ENCODE measurements around the gene SRGN.

- TF ChIP-seq EZH2 (IDR thresholded peaks at IDR 0.05; ENCODE audit: low read length, missing control alignments), result no peak
- TF ChIP-seq, protein P1, sequence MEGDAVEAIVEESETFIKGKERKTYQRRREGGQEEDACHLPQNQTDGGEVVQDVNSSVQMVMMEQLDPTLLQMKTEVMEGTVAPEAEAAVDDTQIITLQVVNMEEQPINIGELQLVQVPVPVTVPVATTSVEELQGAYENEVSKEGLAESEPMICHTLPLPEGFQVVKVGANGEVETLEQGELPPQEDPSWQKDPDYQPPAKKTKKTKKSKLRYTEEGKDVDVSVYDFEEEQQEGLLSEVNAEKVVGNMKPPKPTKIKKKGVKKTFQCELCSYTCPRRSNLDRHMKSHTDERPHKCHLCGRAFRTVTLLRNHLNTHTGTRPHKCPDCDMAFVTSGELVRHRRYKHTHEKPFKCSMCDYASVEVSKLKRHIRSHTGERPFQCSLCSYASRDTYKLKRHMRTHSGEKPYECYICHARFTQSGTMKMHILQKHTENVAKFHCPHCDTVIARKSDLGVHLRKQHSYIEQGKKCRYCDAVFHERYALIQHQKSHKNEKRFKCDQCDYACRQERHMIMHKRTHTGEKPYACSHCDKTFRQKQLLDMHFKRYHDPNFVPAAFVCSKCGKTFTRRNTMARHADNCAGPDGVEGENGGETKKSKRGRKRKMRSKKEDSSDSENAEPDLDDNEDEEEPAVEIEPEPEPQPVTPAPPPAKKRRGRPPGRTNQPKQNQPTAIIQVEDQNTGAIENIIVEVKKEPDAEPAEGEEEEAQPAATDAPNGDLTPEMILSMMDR (conservative IDR thresholded peaks at IDR 0.05 in 1 of 2, IDR thresholded peaks at IDR 0.05 in 1 of 2; ENCODE audit: low read depth in 1 of 2, low read length in 2 of 2), result no peak
These were observed 517 bp downstream of the SRGN start for GRCh38 chr10:69088471-69088769.
